IMR-90 (cell line): ENCODE results near the gene CEMIP2. TPM values are rescaled to one million over a fixed set of nuclear protein-coding genes. Genes with fewer than 3 reads are reported as not detected.

Experiments
- ATAC-seq: fragments of 200-7000 bp; cut with Tn5 transposase; 2 replicates; pipeline ENCODE4 v1.9.1; 2020; ENCODE audit warnings: low read depth, mild to moderate bottlenecking, moderate library complexity
- BruUV-seq: library from RNA; stranded (reverse); fragments of 400-500 nt; replicated peaks from 2 replicates; lab custom pipeline; 2021; lab: Mats Ljungman, UMichigan
- CTCF ChIA-PET: fragments of 300-600 bp; formaldehyde crosslinking; extraction: SDS; loops from one replicate; lab custom pipeline; 2021; ENCODE audit warnings: antibody characterized with exemption; lab: Yijun Ruan, JAX
- POLR2A ChIA-PET: fragments of 300-600 bp; sonication (Branson Sonifier 250); formaldehyde crosslinking; loops from one replicate; lab custom pipeline; 2022; ENCODE audit warnings: antibody characterized with exemption; ENCODE audit not compliant: unreplicated experiment; lab: Charles Lee
- DNase-seq: peaks from one replicate; pipeline ENCODE4 v3.0.0; 2013
- H2AFZ ChIP-seq: replicated peaks from 2 replicates; pipeline ENCODE3; 2013; ENCODE audit warnings: low read length, mild to moderate bottlenecking; ENCODE audit not compliant: poor library complexity
- H2AK5ac ChIP-seq: 2 replicates; pipeline ENCODE4 v1.6.1; 2013; ENCODE audit warnings: low read depth, low read length, inconsistent platforms
- H2AK9ac ChIP-seq: replicated peaks from 2 replicates; pipeline ENCODE3; 2013; ENCODE audit warnings: mild to moderate bottlenecking, low read depth, low read length, moderate library complexity; ENCODE audit not compliant: poor library complexity
- H2BK120ac ChIP-seq: 2 replicates; pipeline ENCODE4 v1.6.1; 2013; ENCODE audit warnings: low read depth, low read length, inconsistent platforms
- H2BK15ac ChIP-seq: 3 replicates; pipeline ENCODE4 v1.6.1; 2013; ENCODE audit warnings: low read depth, low read length, inconsistent platforms
- H2BK20ac ChIP-seq: 2 replicates; pipeline ENCODE4 v1.6.1; 2013; ENCODE audit warnings: low read depth, mild to moderate bottlenecking, inconsistent platforms, low read length, moderate library complexity
- H2BK5ac ChIP-seq: 2 replicates; pipeline ENCODE4 v1.6.1; 2013; ENCODE audit warnings: mild to moderate bottlenecking, low read depth, low read length, inconsistent platforms; ENCODE audit not compliant: poor library complexity, severe bottlenecking
- H3K14ac ChIP-seq: replicated peaks from 2 replicates; pipeline ENCODE4 v1.6.1; 2013; ENCODE audit warnings: low read depth, low read length, inconsistent platforms
- H3K18ac ChIP-seq: 2 replicates; pipeline ENCODE4 v1.6.1; 2013; ENCODE audit warnings: low read depth, low read length, control low read depth
- H3K23ac ChIP-seq: 2 replicates; pipeline ENCODE4 v1.6.1; 2013; ENCODE audit warnings: low read depth, low read length, inconsistent platforms
- H3K27ac ChIP-seq: 2 replicates; pipeline ENCODE4 v1.5.1; 2013; ENCODE audit warnings: mild to moderate bottlenecking, control low read depth, low read length; ENCODE audit not compliant: insufficient read depth
- H3K27me3 ChIP-seq: 2 replicates; pipeline ENCODE4 v1.6.1; 2013; ENCODE audit warnings: low read length; ENCODE audit not compliant: control insufficient read depth, insufficient read depth
- H3K36me3 ChIP-seq: 2 replicates; pipeline ENCODE4 v1.6.1; 2013; ENCODE audit warnings: low read length, mixed read lengths; ENCODE audit not compliant: control insufficient read depth, insufficient read depth
- H3K4ac ChIP-seq: 2 replicates; pipeline ENCODE4 v1.6.1; 2013; ENCODE audit warnings: low read depth, low read length, inconsistent platforms
- H3K4me1 ChIP-seq: 2 replicates; pipeline ENCODE4 v1.6.1; 2013; ENCODE audit warnings: low read length, mixed read lengths; ENCODE audit not compliant: control insufficient read depth, insufficient read depth
- H3K4me2 ChIP-seq: 2 replicates; pipeline ENCODE4 v1.6.1; 2013; ENCODE audit warnings: low read depth, mild to moderate bottlenecking, control low read depth, low read length, moderate library complexity
- H3K4me3 ChIP-seq: 2 replicates; pipeline ENCODE4 v1.5.1; 2013; ENCODE audit warnings: low read depth, mild to moderate bottlenecking, control low read depth, low read length, moderate library complexity; ENCODE audit not compliant: insufficient read depth
- H3K56ac ChIP-seq: 2 replicates; pipeline ENCODE4 v1.6.1; 2013; ENCODE audit warnings: low read length, inconsistent platforms; ENCODE audit not compliant: insufficient read depth; ENCODE audit errors: extremely low read depth
- H3K79me1 ChIP-seq, 2 experiments: 2 replicates each; pipeline ENCODE4 v1.6.1; 2013; ENCODE audit warnings: low read length in 2 of 2, inconsistent platforms in 1 of 2, low read depth in 1 of 2
- H3K9ac ChIP-seq: 2 replicates; pipeline ENCODE4 v1.6.1; 2013; ENCODE audit warnings: low read depth, low read length, control low read depth
- H3K9me1 ChIP-seq: 2 replicates; pipeline ENCODE4 v1.6.1; 2013; ENCODE audit warnings: low read length, inconsistent platforms; ENCODE audit not compliant: insufficient read depth
- H3K9me3 ChIP-seq: 2 replicates; pipeline ENCODE4 v1.6.1; 2013; ENCODE audit warnings: low read length; ENCODE audit not compliant: control insufficient read depth, insufficient read depth
- H4K20me1 ChIP-seq: 2 replicates; pipeline ENCODE4 v1.6.1; 2013; ENCODE audit warnings: low read length, inconsistent platforms; ENCODE audit not compliant: insufficient read depth
- H4K5ac ChIP-seq: 2 replicates; pipeline ENCODE4 v1.6.1; 2013; ENCODE audit warnings: mild to moderate bottlenecking, low read depth, low read length, control low read depth
- H4K8ac ChIP-seq, 2 experiments: 2 replicates each; pipeline ENCODE4 v1.6.1; 2013; ENCODE audit warnings: low read depth in 2 of 2, low read length in 2 of 2, control low read depth in 1 of 2, inconsistent platforms in 1 of 2
- H4K91ac ChIP-seq: 2 replicates; pipeline ENCODE4 v1.6.1; 2013; ENCODE audit warnings: low read depth, low read length, inconsistent platforms; ENCODE audit not compliant: insufficient read depth
- CEBPB ChIP-seq: IDR thresholded peaks from 2 replicates; pipeline ENCODE4 v1.6.1; 2012; ENCODE audit warnings: low read depth, low read length, improper control_type of control experiment
- MAFK ChIP-seq: IDR thresholded peaks from 2 replicates; pipeline ENCODE4 v1.6.1; 2012; ENCODE audit warnings: low read depth, low read length, improper control_type of control experiment
- WGBS, 2 experiments: methylation state at CpG; one replicate each; pipeline versions ENCODE4 v1.1.5 to v1.1.7; 2013; ENCODE audit warnings: missing lambda C conversion rate in 2 of 2; ENCODE audit not compliant: insufficient read length in 1 of 2; ENCODE audit errors: extremely low coverage in 2 of 2; 5-methylcytosine and 5-hydroxymethylcytosine counted together
- dilution Hi-C: fragments of 300-500 bp; cut with HindIII; formaldehyde crosslinking; loops from one replicate; pipeline ENCODE4 v1.14.3; 2018; ENCODE audit warnings: low sequenced_read_pairs; ENCODE audit not compliant: unreplicated experiment
- in situ Hi-C: fragments of 300-500 bp; cut with MboI; formaldehyde crosslinking; loops from 3 replicates; pipeline ENCODE4 v1.14.3; 2019; ENCODE audit warnings: low sequenced_read_pairs, inconsistent platforms, mixed read lengths
- intact Hi-C: fragments of 100-400 bp; cut with micrococcal nuclease; formaldehyde crosslinking; loops from 2 replicates; pipeline ENCODE4 v1.10.0; 2022
- polyA plus RNA-seq, 3 experiments: library from polyadenylated mRNA; depleted of rRNA; stranded (reverse); fragments of >200 nt; gene quantifications; 2 replicates each; pipeline ENCODE4 v1.2.3, GENCODE V29; 2012; ENCODE audit warnings: low replicate concordance in 1 of 3
- total RNA-seq: library from RNA; depleted of rRNA; stranded (reverse); fragments of >200 nt; gene quantifications from 2 replicates; pipeline ENCODE4 v1.2.3, GENCODE V29; 2012

The CEMIP2 gene
- total and polyA plus RNA-seq, 2 of the 4 experiments (the other 2 are of a cell fraction), result 65.2 to 67.4 TPM

- ChIA-PET CTCF (interaction anchor here (0.5 to 1.6 kb wide), 3 partner anchors 35 to 136 kb away, joined by 3 to 6 read pairs (median 3); no protein-coding TSS in a partner anchor), POLR2A (no interaction called here)
- peak overlapping the region; percentile 58; the same call in 1 of the 2 replicates for H3K18ac ChIP-seq
- peaks cover 3% of the 10 kb centered on the region; the same call in 1 of the 2 replicates for H4K20me1 ChIP-seq
- no TSS peak for BruUV-seq
- peak overlapping the region in 1 of 2 experiments; percentile 1; a peak in 1 of 4 replicates for H4K8ac ChIP-seq
- peak overlapping the region; percentile 7 for H3K23ac ChIP-seq
- H3K9me3 ChIP-seq, result no peaks in the 10 kb centered on the region
- peak overlapping the region; percentile 5 for H2AFZ ChIP-seq
- no peak overlapping the region; the same call in 1 of the 2 replicates for H3K9ac ChIP-seq
- no CpG with 5 or more reads among the region's 3 CpGs for WGBS, 2 experiments
- peak overlapping the region; percentile 63 for H3K4ac ChIP-seq
- 0 out of 2 replicates have a peak overlapping the region, but pooled peaks have one; percentile 2 for H4K91ac ChIP-seq
- intact Hi-C loops, result loop anchor here (2.0 to 5.0 kb wide), 2 partner anchors 77 to 231 kb away; partner anchors contain the start of genes ABHD17B and C9orf85
- DNase-seq (peak; percentile 76), ATAC-seq (peak; percentile 53)
- H2AK9ac ChIP-seq, result no peak overlapping the region
- in situ Hi-C loops, result no loop called here
- H3K36me3 ChIP-seq, result peaks cover 2% of the 10 kb centered on the region; the same call in 1 of the 2 replicates
- peak overlapping the region; percentile 68; the same call in 1 of the 2 replicates for H3K27ac ChIP-seq
- H3K4me2 ChIP-seq, result peak overlapping the region; percentile 84
- dilution Hi-C loops, result no loop called here
- TF ChIP-seq CEBPB (no peak), MAFK (peak; percentile 65; the same call in 1 of the 2 replicates)
- peak overlapping the region; percentile 12; the same call in 1 of the 2 replicates for H3K56ac ChIP-seq
- H3K27me3 ChIP-seq, result no peaks in the 10 kb centered on the region
- peaks cover 20% of the 10 kb centered on the region for H3K4me1 ChIP-seq
- H3K14ac ChIP-seq, result no peak overlapping the region
- peak overlapping the region; percentile 54 for H2BK120ac ChIP-seq
- H3K4me3 ChIP-seq, result peak overlapping the region; percentile 22; the same call in 1 of the 2 replicates
- peak overlapping the region; percentile 12 for H2BK20ac ChIP-seq
- H3K9me1 ChIP-seq, result peaks cover 10% of the 10 kb centered on the region
- H4K5ac ChIP-seq, result 0 out of 2 replicates have a peak overlapping the region, but pooled peaks have one; percentile 13
- H2AK5ac ChIP-seq, result peak overlapping the region; percentile 2; the same call in 1 of the 2 replicates
- no peak overlapping the region for H2BK15ac ChIP-seq
- peak overlapping the region; percentile 84 for H2BK5ac ChIP-seq
- peaks cover 9% of the 10 kb centered on the region in 2 experiments; a peak in 2 of 4 replicates for H3K79me1 ChIP-seq
These were observed 86.5 kb downstream of the CEMIP2 start for GRCh38 chr9:71681708-71682272.
